Heart left ventricle (tissue), 16 donors: ENCODE measurements around the gene ARL14EP. TPM values are rescaled to one million over a fixed set of nuclear protein-coding genes. Genes with fewer than 3 reads are reported as not detected.

ENCODE experiments used
- ATAC-seq, 4 donors: fragments of 200-7000 bp; cut with Tn5 transposase; one replicate each; pipeline ENCODE4 v1.9.1; 2020 to 2022; ENCODE audit warnings: moderate library complexity in 4 of 4, mild to moderate bottlenecking in 3 of 4, moderate number of reproducible peaks in 1 of 4
- DNase-seq, 5 donors: peaks; one replicate each; pipeline ENCODE4 v3.0.0-alpha.2; 2020
- H3K27ac ChIP-seq, 12 donors: fragments of 200-600 bp; sonication (generic) in 4 of 12; one replicate each; pipeline versions ENCODE4 v1.5.0 to v1.8.0; 2016 to 2022; ENCODE audit warnings: mild to moderate bottlenecking in 2 of 12
- H3K27me3 ChIP-seq, 9 donors: fragments of 200-600 bp; sonication (generic) in 2 of 9; one replicate each; pipeline versions ENCODE4 v1.5.1 to v1.8.0; 2016 to 2022; ENCODE audit warnings: mild to moderate bottlenecking in 3 of 9
- H3K36me3 ChIP-seq, 9 donors: fragments of 200-600 bp; sonication (generic) in 2 of 9; one replicate each; pipeline versions ENCODE4 v1.5.0 to v1.8.0; 2018 to 2022; ENCODE audit warnings: mild to moderate bottlenecking in 2 of 9
- H3K4me1 ChIP-seq, 12 donors: fragments of 200-600 bp; sonication (generic) in 4 of 12; one replicate each; pipeline versions ENCODE4 v1.5.0 to v1.8.0; 2016 to 2022; ENCODE audit warnings: mild to moderate bottlenecking in 3 of 12
- H3K4me3 ChIP-seq, 12 donors: fragments of 200-600 bp; sonication (generic) in 4 of 12; one replicate each; pipeline versions ENCODE4 v1.5.0 to v1.8.0; 2017 to 2022; ENCODE audit warnings: mild to moderate bottlenecking in 9 of 12, moderate library complexity in 4 of 12
- H3K9me3 ChIP-seq, 12 donors: fragments of 200-600 bp; sonication (generic) in 4 of 12; one replicate each; pipeline versions ENCODE4 v1.5.0 to v1.8.0; 2016 to 2022; ENCODE audit warnings: mild to moderate bottlenecking in 1 of 12
- CTCF ChIP-seq, 12 donors: fragments of 200-600 bp; sonication (generic) in 4 of 12; IDR thresholded peaks; one replicate each; pipeline versions ENCODE4 v1.5.0 to v1.8.0; 2018 to 2022; ENCODE audit warnings: antibody characterized with exemption in 12 of 12, mild to moderate bottlenecking in 5 of 12
- POLR2A ChIP-seq, 2 donors: fragments of 450-650 bp; IDR thresholded peaks; one replicate each; pipeline ENCODE4 v1.6.1; 2017; ENCODE audit warnings: antibody characterized with exemption in 2 of 2, mild to moderate bottlenecking in 2 of 2, moderate library complexity in 2 of 2
- WGBS, 4 donors: extraction: QIAGEN DNeasy Blood & Tissue Kit in 2 of 4; methylation state at CpG; one replicate each; pipeline versions ENCODE4 v1.1.5 to v1.1.7; 2013 to 2018; 5-methylcytosine and 5-hydroxymethylcytosine counted together
- intact Hi-C, 10 donors: fragments of 100-400 bp; cut with DNase I; formaldehyde crosslinking; loops; one replicate each; pipeline versions ENCODE4 v1.11.1 to v1.14.2; 2022
- polyA plus RNA-seq, 2 donors: library from polyadenylated mRNA; stranded (reverse); fragments of 200-250 nt; gene quantifications; one replicate each; pipeline ENCODE4 v1.2.3, GENCODE V29; 2013
- total RNA-seq, 9 donors: library from RNA; depleted of rRNA in 2 of 9; stranded (reverse); fragments of >200 nt in 2 of 9; fragmentation: NEBNext Ultra II Directional in 3 of 9; extraction: Animal tissue kit (Norgen Biotek cat#: 25700) in 3 of 9; gene quantifications; one replicate each; pipeline versions ENCODE4 v1.1.0 to v1.2.4, GENCODE V29; 2016 to 2023
- donor health status: ischemic (EF 13 %, LVEDD 7.1; RV severe dilation, severe dysfunction).
- donor health status: healthy with polysubstance abuse.
- donor health status: DM: no; HTN: yes; CAD: no.
- donor health status: DM: no; HTN: no; CAD: no.
- donor health status: ischemic (EF 25% LVEDD 6.9; RV normal size, moderate dysfunction).
- donor health status: ischemic (EF 25% LVEDD 5.7; RV mildly dilated, moderate dysfunction).
- donor health status: healthy.
- donor health status: DM: yes; HTN: yes; CAD: no.
- donor health status: ischemic (EF 35%, LVEDD 5.7; RV mildly dilated, moderate dysfunction).
- donor health status: nonischemic (EF 11% LVEDD 7.7; RV severe dilation, severe dysfunction).
- donor health status: DM: yes; HTN: yes; CAD: no.
- donor health status: PGD.
- donor health status: ischemic (EF 29% LVEDD 5.4; RV normal size, mild dysfunction).
- donor health status: nonischemic (EF 23%, LVEDD 6.1; RV moderate dilation, normal function).

ARL14EP gene
- total and polyA plus RNA-seq, 11 donors = 13.1 to 43.8 (median 30.1) TPM

DNA sequence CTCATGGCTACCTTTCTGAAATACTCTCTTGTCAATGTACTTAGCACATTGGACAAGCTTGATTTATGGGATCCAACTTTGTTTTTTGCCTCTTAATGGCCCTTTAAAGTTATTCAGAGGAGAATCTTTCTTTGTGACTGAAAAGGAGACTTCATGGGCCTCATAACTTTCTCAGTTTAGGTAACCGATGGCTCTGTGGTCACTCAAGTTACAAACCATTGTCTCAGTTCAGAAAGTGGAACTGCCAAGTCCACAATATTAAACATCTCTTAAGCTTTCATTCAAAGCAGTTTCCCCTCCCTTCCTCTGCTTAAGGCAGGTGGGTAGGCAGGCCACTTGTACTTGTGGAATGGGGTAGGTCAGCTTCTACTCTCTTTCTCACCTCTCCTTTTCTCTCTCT lies 12.3 kb upstream of the ARL14EP start:
- Histone ChIP-seq H3K27ac (no peak overlapping the region), H3K9me3 (peaks cover 0 to 9% (median 2%) of the 10 kb centered on the region in 12 donors), H3K36me3 (no peaks in the 10 kb centered on the region), H3K4me3 (no peak overlapping the region), H3K4me1 (no peaks in the 10 kb centered on the region), H3K27me3 (no peaks in the 10 kb centered on the region)
- intact Hi-C loops = loop anchor here in 8 of 10 donors (5.0 to 10.0 kb wide), 5 partner anchors 116 to 876 kb away; no protein-coding TSS in a partner anchor
- ATAC-seq = no peak
- DNase-seq = no peak
- no peak for TF ChIP-seq CTCF (IDR thresholded peaks at IDR 0.05)
- TF ChIP-seq POLR2A (IDR thresholded peaks at IDR 0.05) = no peak
- 91 to 100% (median 97%) methylated on average over 1 of the region's 1 CpG for WGBS, 4 donors

DNA sequence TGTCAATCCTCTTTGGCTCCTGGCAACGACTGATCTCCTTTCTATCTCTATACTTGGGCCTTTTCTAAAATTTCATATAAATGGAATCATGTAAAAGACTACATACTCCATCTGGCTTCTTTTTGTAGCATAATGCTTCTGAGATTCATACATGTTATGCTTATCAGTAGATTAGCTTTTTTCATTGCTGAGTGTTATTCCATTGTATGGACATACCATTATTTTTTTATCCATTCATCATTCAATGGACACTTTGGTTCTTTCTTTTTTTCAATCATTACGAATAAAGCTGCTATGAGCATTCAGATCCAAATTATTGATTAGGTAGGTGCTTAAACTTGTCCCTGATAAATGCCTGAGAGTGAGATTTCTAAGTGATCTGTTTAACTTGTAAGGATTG lies 11.7 kb upstream of the ARL14EP start:
- Histone ChIP-seq H3K27ac (no peak overlapping the region), H3K27me3 (no peaks in the 10 kb centered on the region), H3K4me3 (no peak overlapping the region), H3K4me1 (no peaks in the 10 kb centered on the region), H3K9me3 (peaks cover 0 to 9% (median 2%) of the 10 kb centered on the region in 12 donors), H3K36me3 (no peaks in the 10 kb centered on the region)
- 39 to 58% (median 45%) methylated on average over 2 of the region's 2 CpGs for WGBS, 4 donors
- ATAC-seq (no peak), DNase-seq (no peak)
- TF ChIP-seq CTCF (IDR thresholded peaks at IDR 0.05) (no peak), POLR2A (IDR thresholded peaks at IDR 0.05) (no peak)
- intact Hi-C loops = loop anchor here in 8 of 10 donors (5.0 to 10.0 kb wide), 5 partner anchors 116 to 876 kb away; no protein-coding TSS in a partner anchor

DNA sequence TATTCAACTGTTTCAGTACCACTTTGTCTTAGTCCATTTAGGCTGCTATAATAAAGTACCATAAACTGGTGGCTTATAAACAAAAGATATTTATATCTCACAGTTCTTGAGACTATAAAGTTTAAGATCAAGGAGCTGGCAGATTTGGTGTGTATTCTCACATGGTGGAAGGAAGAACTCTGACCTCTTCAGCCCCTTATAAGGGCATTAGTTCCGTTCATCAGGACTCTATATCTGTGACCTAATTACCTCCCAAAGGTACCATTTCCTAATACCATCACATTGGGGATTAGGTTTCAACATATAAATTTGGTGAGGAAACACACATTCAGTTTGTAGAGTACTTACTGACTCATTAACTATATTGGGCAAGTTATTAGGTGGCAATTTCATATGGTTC lies 10.7 kb upstream of the ARL14EP start:
- Histone ChIP-seq H3K36me3 (no peaks in the 10 kb centered on the region), H3K27ac (no peak overlapping the region), H3K27me3 (peaks cover 0 to 2% (median 0%) of the 10 kb centered on the region in 9 donors), H3K9me3 (peaks cover 0 to 9% (median 2%) of the 10 kb centered on the region in 12 donors), H3K4me1 (no peaks in the 10 kb centered on the region), H3K4me3 (no peak overlapping the region)
- no peak for DNase-seq
- no peak for ATAC-seq
- no peak for TF ChIP-seq CTCF (IDR thresholded peaks at IDR 0.05)
- no peak for TF ChIP-seq POLR2A (IDR thresholded peaks at IDR 0.05)
- 63 to 79% (median 69%) methylated on average over 1 of the region's 1 CpG for WGBS, 4 donors
- intact Hi-C loops = loop anchor here in 8 of 10 donors (5.0 to 10.0 kb wide), 5 partner anchors 117 to 877 kb away; no protein-coding TSS in a partner anchor

DNA sequence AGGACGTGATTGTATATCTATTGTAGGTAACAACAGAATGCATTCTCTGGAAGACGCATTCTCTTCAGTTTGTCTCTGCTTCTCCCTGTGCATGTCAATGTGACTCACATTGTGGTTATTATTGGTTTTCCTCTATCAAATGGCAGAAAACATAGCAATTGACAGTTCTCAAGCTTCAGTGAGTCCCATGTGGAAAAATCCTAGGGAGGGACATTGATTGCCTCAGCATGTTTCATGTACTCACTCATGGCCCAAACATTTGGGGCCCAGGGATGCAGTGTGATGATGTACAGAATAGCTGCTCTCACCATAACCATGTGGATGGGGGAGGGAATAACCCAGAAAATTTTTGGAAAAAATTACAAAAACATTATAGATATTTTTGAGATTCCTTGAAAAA lies 9.3 kb upstream of the ARL14EP start:
- Histone ChIP-seq H3K4me3 (no peak overlapping the region), H3K27ac (no peak overlapping the region), H3K36me3 (no peaks in the 10 kb centered on the region), H3K27me3 (peaks cover 0 to 4% (median 0%) of the 10 kb centered on the region in 9 donors), H3K4me1 (no peaks in the 10 kb centered on the region), H3K9me3 (peaks cover 0 to 9% (median 2%) of the 10 kb centered on the region in 12 donors)
- DNase-seq (no peak), ATAC-seq (no peak)
- WGBS, 4 donors = 79 to 92% (median 85%) methylated on average over 2 of the region's 2 CpGs
- intact Hi-C loops = loop anchor here in 8 of 10 donors (5.0 to 10.0 kb wide), 5 partner anchors 119 to 879 kb away; no protein-coding TSS in a partner anchor
- no peak for TF ChIP-seq CTCF (IDR thresholded peaks at IDR 0.05)
- TF ChIP-seq POLR2A (IDR thresholded peaks at IDR 0.05) = no peak
